PC-3 (cell line): ENCODE data around the gene RINL.

Experiments
- CTCF ChIP-seq: fragments of 300-600 bp; sonication (generic); conservative IDR thresholded peaks from 2 replicates; pipeline ENCODE4 v1.5.1; 2017; ENCODE audit warnings: antibody characterized with exemption, low read depth, mild to moderate bottlenecking, low read length
- EZH2 ChIP-seq: fragments of 300-600 bp; sonication (generic); IDR thresholded peaks from one replicate; pipeline ENCODE4 v1.6.1; 2017; ENCODE audit warnings: antibody characterized with exemption, mild to moderate bottlenecking, low read length; ENCODE audit not compliant: unreplicated experiment
- EZH2phosphoT487 ChIP-seq: fragments of 300-600 bp; sonication (generic); IDR thresholded peaks from 2 replicates; pipeline ENCODE4 v1.6.1; 2018; ENCODE audit warnings: mild to moderate bottlenecking, antibody characterized with exemption, low read length, borderline replicate concordance

- TF ChIP-seq CTCF (no peak), EZH2 (no peak), EZH2phosphoT487 (no peak)
These were observed 36.2 kb downstream of the RINL start for GRCh38 chr19:38841787-38842438.
